Right lung (tissue), 5 donors: Measurements from ENCODE around the gene HACD4. TPM values are rescaled to one million over a fixed set of nuclear protein-coding genes. Genes with fewer than 3 reads are reported as not detected.
"Not testable (repeated sequence)": the region's sequence is repeated elsewhere in the genome, so short reads cannot be mapped to it uniquely, and the experiment has no call there.

Experiments
- DNase-seq, 2 donors: peaks; one replicate each; pipeline ENCODE4 v3.0.0-alpha.2; 2013
- polyA plus RNA-seq, 5 donors: library from polyadenylated mRNA; unstranded; fragments of 120-200 nt; gene quantifications; one replicate each; pipeline versions ENCODE4 v1.2.1 to v1.2.3, GENCODE V29; 2013; ENCODE audit warnings: inconsistent platforms in 1 of 5, low replicate concordance in 1 of 5; ENCODE audit not compliant: insufficient read length in 5 of 5, insufficient read depth in 1 of 5

The HACD4 gene
- polyA plus RNA-seq, 5 donors: 7.3 to 12.3 (median 11.2) TPM

- DNase-seq: not testable (repeated sequence)
These were observed 57.1 kb downstream of the HACD4 start for GRCh38 chr9:20974191-20974938.

DNA sequence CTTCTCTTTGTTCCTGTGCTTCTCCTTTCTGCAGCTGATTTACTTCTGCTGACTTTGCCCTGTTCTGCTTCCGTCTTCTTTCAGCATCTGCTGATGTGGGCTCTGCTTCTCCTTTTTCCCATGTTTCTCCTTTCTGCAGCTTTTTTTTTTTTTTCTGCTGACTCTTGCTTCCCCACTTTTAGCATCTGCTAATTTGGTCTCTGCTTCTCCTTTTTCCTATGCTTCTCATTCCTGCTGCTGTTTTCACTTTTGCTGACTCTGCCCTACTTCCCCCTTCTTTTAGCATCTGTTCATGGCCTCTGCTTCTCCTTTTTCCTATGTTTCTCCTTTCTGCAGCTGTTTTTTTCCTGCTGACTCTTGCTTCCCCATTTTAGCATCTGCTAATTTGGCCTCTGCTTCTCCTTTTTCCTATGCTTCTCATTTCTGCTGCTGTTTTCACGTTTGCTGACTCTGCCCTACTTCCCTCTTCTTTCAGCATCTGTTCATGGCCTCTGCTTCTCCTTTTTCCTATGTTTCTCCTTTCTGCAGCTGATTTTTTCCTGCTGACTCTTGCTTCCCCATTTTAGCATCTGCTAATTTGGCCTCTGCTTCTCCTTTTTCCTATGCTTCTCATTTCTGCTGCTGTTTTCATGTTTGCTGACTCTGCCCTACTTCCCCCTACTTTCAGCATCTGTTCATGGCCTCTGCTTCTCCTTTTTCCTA lies 58.0 kb downstream of the HACD4 start:
- not testable (repeated sequence) for DNase-seq

DNA sequence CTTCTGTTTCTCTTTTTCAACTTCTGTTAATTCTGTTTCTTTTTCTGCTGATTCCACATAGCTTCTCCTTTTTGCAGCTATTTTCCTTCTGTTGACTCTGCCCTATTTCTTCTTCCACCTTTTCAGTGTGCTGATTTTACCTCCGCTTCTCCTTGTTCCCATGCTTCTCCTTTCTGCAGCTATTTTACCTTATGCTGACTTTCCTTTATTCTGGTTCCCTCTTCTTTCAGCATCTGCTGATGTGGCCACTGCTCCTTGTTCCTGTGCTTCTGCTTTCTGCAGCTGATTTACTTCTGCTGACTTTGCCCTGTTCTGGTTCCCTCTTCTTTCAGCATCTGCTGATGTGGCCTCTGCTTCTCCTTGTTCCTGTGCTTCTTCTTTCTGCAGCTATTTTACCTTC lies 58.8 kb downstream of the HACD4 start:
- no peak for DNase-seq

DNA sequence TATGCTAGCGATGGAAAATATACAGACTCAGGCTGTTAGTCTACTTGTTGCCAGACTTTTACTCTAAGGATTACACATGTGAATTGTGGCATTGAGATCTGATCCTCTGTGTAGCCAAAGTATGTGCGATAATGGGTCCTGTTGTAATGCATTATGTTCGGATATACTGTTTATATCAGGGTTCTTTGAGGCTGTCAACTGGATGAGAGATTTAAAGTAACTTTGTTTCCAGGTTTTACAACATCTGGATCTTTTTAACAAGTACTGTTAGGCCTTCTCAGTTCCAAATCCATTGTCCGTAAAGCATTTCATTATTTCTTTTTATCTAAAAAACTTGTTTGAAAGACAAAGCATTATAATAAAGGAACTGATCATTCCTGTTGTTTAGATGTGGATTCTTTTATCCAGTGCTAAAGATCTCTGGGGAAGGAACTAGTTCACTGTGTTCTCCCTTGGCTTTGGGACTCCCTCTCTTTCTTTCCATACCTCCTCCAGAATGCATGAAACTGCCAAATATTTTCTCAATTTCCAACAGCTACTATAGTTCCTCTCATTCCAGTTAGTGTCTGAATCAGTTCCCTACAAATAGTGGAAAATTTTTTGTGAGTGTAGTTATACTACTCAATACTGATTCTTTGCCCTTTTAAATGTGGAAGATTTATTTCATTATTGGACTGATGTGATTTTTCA lies 68.8 kb downstream of the HACD4 start:
- DNase-seq: no peak

DNA sequence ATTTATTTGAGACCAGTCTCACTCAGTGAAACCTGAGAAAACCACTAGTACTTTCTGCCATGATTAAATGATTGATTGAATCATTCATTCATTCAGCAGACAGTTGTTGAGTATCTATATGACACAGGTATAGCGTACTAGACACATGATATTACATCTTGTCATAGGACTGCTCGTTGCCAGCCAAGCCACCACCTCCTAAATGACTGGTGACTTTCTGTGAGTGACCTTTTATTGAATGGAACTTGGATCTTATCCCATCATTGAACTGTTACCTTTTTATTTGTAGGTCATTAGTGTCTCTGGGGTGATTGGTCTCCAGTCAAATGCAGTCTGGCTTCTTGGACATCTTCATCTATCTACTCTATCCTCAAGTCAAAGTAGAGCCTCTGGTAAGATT lies 80.7 kb downstream of the HACD4 start:
- DNase-seq: no peak

Other genes starting within 250 kb of the HACD4 start
- not detected for gene IFNB1, start 46.3 kb upstream of the HACD4 start, polyA plus RNA-seq
- not detected for gene IFNW1, start 110.2 kb upstream of the HACD4 start, polyA plus RNA-seq
- gene IFNA21, start 135.0 kb upstream of the HACD4 start, polyA plus RNA-seq: under 1 TPM in 1 of 5 donors, not detected in 4; 0.17 TPM
- not detected for gene IFNA4, start 155.9 kb upstream of the HACD4 start, polyA plus RNA-seq
- gene IFNA7, start 170.6 kb upstream of the HACD4 start, polyA plus RNA-seq: not detected
- gene IFNA10, start 175.5 kb upstream of the HACD4 start, polyA plus RNA-seq: not detected
- gene IFNA16, start 185.7 kb upstream of the HACD4 start, polyA plus RNA-seq: not detected
- not detected for gene IFNA17, start 196.6 kb upstream of the HACD4 start, polyA plus RNA-seq
- gene IFNA14, start 208.4 kb upstream of the HACD4 start, polyA plus RNA-seq: not detected